HepG2 (cell line): Measurements from ENCODE around the gene HSF2BP. TPM values are rescaled to one million over a fixed set of nuclear protein-coding genes. Genes with fewer than 3 reads are reported as not detected.

Experiments
- ARNT2 ChIP-seq: sonication (generic); formaldehyde crosslinking; IDR thresholded peaks from 2 replicates; pipeline ENCODE4 v1.8.0; 2022; ENCODE audit warnings: mild to moderate bottlenecking, low read depth, missing genetic modification reagents, moderate library complexity
- BRD4 ChIP-seq: sonication (generic); formaldehyde crosslinking; IDR thresholded peaks from 2 replicates; pipeline ENCODE4 v1.4.0; 2020; ENCODE audit warnings: missing genetic modification reagents
- DPF2 ChIP-seq: sonication (generic); formaldehyde crosslinking; IDR thresholded peaks from 2 replicates; pipeline ENCODE4 v1.4.0; 2020; ENCODE audit warnings: mild to moderate bottlenecking, low read depth, missing genetic modification reagents, borderline replicate concordance
- FOXK1 ChIP-seq: sonication (generic); formaldehyde crosslinking; IDR thresholded peaks from 2 replicates; pipeline ENCODE4 v1.4.0; 2020; ENCODE audit warnings: low read depth, missing genetic modification reagents, borderline replicate concordance
- HDAC6 ChIP-seq: fragments of 200-600 bp; sonication (generic); IDR thresholded peaks from 2 replicates; pipeline ENCODE4 v1.7.0; 2017; ENCODE audit warnings: mild to moderate bottlenecking, antibody characterized with exemption, low read length, low read depth
- KMT2B ChIP-seq: IDR thresholded peaks from 2 replicates; pipeline ENCODE4 v1.6.1; 2016; ENCODE audit warnings: missing genetic modification reagents, missing compliant biosample characterization
- POLR2AphosphoS2 ChIP-seq: IDR thresholded peaks from 2 replicates; pipeline ENCODE4 v1.6.1; 2011; ENCODE audit warnings: low read depth, low read length, improper control_type of control experiment
- RFXANK ChIP-seq: IDR thresholded peaks from 2 replicates; pipeline ENCODE4 v1.6.1; 2016
- SAP130 ChIP-seq: IDR thresholded peaks from 2 replicates; pipeline ENCODE4 v1.6.1; 2016; ENCODE audit warnings: low read depth
- ZBTB7A ChIP-seq: sonication (generic); formaldehyde crosslinking; IDR thresholded peaks from 2 replicates; pipeline ENCODE4 v1.8.0; 2022; ENCODE audit warnings: mild to moderate bottlenecking, missing genetic modification reagents
- ZBTB8A ChIP-seq: sonication (generic); formaldehyde crosslinking; IDR thresholded peaks from 2 replicates; pipeline ENCODE4 v1.4.0; 2020; ENCODE audit warnings: mild to moderate bottlenecking, low read depth, missing genetic modification reagents, borderline replicate concordance
- ZNF33B ChIP-seq: sonication (generic); formaldehyde crosslinking; IDR thresholded peaks from 2 replicates; pipeline ENCODE4 v1.5.1; 2020; ENCODE audit warnings: mild to moderate bottlenecking, missing genetic modification reagents
- ZNF569 ChIP-seq: sonication (generic); formaldehyde crosslinking; IDR thresholded peaks from 2 replicates; pipeline ENCODE4 v1.5.0; 2020; ENCODE audit warnings: mild to moderate bottlenecking, missing genetic modification reagents, moderate library complexity, borderline replicate concordance
- ZNF605 ChIP-seq: sonication (generic); formaldehyde crosslinking; IDR thresholded peaks from 2 replicates; pipeline ENCODE4 v1.8.0; 2022; ENCODE audit warnings: mild to moderate bottlenecking, missing genetic modification reagents
- ZNF720 ChIP-seq: sonication (generic); formaldehyde crosslinking; IDR thresholded peaks from 2 replicates; pipeline ENCODE4 v1.4.0; 2020; ENCODE audit warnings: missing genetic modification reagents
- ZNF782 ChIP-seq: sonication (generic); formaldehyde crosslinking; IDR thresholded peaks from 2 replicates; pipeline ENCODE4 v1.4.0; 2020; ENCODE audit warnings: missing genetic modification reagents, mild to moderate bottlenecking, borderline replicate concordance
- polyA plus RNA-seq, 8 experiments: library from polyadenylated mRNA; depleted of rRNA in 3 of 8; stranded (reverse) in 7 of 8; unstranded in 1 of 8; fragments of >200 nt; fragmentation: Illumina TruSeq in 4 of 8; extraction: Trizol in 4 of 8; gene quantifications; 2 replicates each; pipeline versions ENCODE4 v1.2.1 to v1.2.3, GENCODE V29; 2011 to 2016; ENCODE audit warnings: low read depth in 4 of 8, missing spikeins in 1 of 8, mixed read lengths in 1 of 8; ENCODE audit not compliant: insufficient read depth in 1 of 8
- total RNA-seq, 5 experiments: library from RNA; depleted of rRNA; stranded (reverse); fragments of >200 nt; fragmentation: Illumina TruSeq; extraction: Trizol; gene quantifications; 2 replicates each; pipeline ENCODE4 v1.2.3, GENCODE V29; 2016; ENCODE audit warnings: low read depth in 1 of 5
- TF ChIP-seq, protein P1 (sequence below): sonication (generic); formaldehyde crosslinking; IDR thresholded peaks from 2 replicates; pipeline ENCODE4 v1.5.0; 2020; ENCODE audit warnings: missing genetic modification reagents, mild to moderate bottlenecking, borderline replicate concordance
- TF ChIP-seq, protein P2 (sequence below): sonication (generic); formaldehyde crosslinking; IDR thresholded peaks from one replicate; pipeline ENCODE4 v1.5.1; 2020; ENCODE audit warnings: mild to moderate bottlenecking, missing genetic modification reagents; ENCODE audit errors: not compliant biosample characterization
- TF ChIP-seq, protein P3 (sequence below): IDR thresholded peaks from 2 replicates; pipeline ENCODE4 v1.6.1; 2016; ENCODE audit warnings: mild to moderate bottlenecking

HSF2BP gene
- total and polyA plus RNA-seq, 2 of the 13 experiments (the other 11 are each of a cell fraction or from before 2014, with no cell fraction given), result 0.67 to 2.2 TPM

DNA sequence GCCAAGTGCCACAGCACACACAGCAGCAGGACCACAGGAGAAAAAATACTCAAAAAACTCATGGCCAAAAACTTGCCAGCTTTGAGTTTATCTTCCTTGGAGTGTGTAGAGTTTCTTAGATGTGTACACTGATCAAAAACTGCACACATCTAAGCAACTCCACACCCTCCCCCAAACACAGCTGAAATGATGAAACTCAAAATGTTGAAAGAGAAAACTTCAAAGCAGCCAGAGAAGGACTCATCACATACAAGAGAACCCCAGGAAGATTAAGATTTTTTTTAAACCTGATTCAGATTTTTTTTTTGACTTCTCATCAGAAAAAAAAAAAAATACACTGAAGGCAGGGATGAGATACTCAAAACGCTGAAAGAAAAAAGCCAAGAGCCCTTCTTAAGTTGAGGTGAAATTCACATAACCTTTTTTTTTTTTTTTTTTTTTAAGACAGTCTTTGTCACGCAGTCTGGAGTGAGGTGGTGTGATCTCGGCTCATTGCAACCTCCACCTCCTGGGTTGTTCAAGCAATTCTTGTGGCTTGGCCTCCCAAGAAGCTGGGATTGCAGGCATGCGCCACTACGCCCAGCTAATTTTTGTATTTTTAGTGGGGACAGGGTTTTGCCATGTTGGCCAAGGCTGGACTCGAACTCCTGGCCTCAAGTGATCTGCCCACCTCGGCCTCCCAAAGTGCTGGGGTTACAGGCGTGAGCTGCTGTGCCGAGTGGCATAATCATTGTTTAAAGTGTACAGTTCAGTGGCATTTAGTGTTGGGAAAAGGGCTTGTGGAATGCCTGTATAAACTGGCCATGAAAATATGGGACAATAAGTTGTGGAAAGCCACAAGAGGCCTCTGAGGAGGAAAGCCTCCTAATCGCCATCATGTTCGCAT is 38.7 kb upstream of the HSF2BP start (continued):
- TF ChIP-seq, protein P1, sequence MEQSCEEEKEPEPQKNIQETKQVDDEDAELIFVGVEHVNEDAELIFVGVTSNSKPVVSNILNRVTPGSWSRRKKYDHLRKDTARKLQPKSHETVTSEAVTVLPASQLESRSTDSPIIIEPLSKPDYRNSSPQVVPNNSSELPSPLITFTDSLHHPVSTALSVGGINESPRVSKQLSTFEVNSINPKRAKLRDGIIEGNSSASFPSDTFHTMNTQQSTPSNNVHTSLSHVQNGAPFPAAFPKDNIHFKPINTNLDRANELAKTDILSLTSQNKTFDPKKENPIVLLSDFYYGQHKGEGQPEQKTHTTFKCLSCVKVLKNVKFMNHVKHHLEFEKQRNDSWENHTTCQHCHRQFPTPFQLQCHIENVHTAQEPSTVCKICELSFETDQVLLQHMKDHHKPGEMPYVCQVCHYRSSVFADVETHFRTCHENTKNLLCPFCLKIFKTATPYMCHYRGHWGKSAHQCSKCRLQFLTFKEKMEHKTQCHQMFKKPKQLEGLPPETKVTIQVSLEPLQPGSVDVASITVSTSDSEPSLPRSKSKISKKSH (CRISPR knock-in tag), result no peak
- peak; percentile 24; the same call in 1 of the 2 replicates for TF ChIP-seq SAP130 (CRISPR knock-in tag)
- no peak for TF ChIP-seq ZNF33B (CRISPR knock-in tag)
- TF ChIP-seq DPF2 (CRISPR knock-in tag), result 0 out of 2 replicates have a peak, but pooled peaks have one; percentile 3
- TF ChIP-seq, protein P2, sequence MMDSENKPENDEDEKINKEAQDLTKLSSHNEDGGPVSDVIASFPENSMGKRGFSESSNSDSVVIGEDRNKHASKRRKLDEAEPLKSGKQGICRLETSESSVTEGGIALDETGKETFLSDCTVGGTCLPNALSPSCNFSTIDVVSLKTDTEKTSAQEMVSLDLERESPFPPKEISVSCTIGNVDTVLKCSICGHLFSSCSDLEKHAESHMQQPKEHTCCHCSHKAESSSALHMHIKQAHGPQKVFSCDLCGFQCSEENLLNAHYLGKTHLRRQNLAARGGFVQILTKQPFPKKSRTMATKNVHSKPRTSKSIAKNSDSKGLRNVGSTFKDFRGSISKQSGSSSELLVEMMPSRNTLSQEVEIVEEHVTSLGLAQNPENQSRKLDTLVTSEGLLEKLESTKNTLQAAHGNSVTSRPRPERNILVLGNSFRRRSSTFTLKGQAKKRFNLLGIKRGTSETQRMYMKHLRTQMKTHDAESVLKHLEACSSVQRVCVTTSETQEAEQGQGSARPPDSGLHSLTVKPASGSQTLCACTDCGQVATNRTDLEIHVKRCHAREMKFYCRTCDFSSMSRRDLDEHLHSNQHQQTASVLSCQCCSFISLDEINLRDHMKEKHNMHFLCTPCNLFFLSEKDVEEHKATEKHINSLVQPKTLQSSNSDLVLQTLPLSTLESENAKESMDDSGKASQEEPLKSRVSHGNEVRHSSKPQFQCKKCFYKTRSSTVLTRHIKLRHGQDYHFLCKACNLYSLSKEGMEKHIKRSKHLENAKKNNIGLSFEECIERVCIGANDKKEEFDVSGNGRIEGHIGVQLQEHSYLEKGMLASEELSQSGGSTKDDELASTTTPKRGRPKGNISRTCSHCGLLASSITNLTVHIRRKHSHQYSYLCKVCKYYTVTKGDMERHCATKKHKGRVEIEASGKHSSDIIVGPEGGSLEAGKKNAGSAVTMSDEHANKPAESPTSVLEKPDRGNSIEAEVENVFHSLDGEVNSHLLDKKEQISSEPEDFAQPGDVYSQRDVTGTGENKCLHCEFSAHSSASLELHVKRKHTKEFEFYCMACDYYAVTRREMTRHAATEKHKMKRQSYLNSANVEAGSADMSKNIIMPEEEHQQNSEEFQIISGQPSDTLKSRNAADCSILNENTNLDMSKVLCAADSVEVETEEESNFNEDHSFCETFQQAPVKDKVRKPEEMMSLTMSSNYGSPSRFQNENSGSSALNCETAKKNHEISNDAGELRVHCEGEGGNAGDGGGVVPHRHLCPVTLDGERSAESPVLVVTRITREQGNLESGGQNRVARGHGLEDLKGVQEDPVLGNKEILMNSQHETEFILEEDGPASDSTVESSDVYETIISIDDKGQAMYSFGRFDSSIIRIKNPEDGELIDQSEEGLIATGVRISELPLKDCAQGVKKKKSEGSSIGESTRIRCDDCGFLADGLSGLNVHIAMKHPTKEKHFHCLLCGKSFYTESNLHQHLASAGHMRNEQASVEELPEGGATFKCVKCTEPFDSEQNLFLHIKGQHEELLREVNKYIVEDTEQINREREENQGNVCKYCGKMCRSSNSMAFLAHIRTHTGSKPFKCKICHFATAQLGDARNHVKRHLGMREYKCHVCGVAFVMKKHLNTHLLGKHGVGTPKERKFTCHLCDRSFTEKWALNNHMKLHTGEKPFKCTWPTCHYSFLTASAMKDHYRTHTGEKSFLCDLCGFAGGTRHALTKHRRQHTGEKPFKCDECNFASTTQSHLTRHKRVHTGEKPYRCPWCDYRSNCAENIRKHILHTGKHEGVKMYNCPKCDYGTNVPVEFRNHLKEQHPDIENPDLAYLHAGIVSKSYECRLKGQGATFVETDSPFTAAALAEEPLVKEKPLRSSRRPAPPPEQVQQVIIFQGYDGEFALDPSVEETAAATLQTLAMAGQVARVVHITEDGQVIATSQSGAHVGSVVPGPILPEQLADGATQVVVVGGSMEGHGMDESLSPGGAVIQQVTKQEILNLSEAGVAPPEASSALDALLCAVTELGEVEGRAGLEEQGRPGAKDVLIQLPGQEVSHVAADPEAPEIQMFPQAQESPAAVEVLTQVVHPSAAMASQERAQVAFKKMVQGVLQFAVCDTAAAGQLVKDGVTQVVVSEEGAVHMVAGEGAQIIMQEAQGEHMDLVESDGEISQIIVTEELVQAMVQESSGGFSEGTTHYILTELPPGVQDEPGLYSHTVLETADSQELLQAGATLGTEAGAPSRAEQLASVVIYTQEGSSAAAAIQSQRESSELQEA (CRISPR knock-in tag), result no peak
- no peak for TF ChIP-seq ZNF720
- no peak for TF ChIP-seq ZBTB8A (CRISPR knock-in tag)
- TF ChIP-seq KMT2B (CRISPR knock-in tag), result no peak
- no peak for TF ChIP-seq ZNF569
- no peak for TF ChIP-seq HDAC6
- TF ChIP-seq ARNT2 (CRISPR knock-in tag), result no peak
- no peak for TF ChIP-seq BRD4 (CRISPR knock-in tag)
- TF ChIP-seq, protein P3, sequence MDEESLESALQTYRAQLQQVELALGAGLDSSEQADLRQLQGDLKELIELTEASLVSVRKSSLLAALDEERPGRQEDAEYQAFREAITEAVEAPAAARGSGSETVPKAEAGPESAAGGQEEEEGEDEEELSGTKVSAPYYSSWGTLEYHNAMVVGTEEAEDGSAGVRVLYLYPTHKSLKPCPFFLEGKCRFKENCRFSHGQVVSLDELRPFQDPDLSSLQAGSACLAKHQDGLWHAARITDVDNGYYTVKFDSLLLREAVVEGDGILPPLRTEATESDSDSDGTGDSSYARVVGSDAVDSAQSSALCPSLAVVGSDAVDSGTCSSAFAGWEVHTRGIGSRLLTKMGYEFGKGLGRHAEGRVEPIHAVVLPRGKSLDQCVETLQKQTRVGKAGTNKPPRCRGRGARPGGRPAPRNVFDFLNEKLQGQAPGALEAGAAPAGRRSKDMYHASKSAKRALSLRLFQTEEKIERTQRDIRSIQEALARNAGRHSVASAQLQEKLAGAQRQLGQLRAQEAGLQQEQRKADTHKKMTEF (CRISPR knock-in tag), result 0 out of 2 replicates have a peak, but pooled peaks have one; percentile 18
- TF ChIP-seq FOXK1 (CRISPR knock-in tag), result no peak
- TF ChIP-seq ZNF605 (CRISPR knock-in tag), result no peak
- TF ChIP-seq POLR2AphosphoS2, result no peak
- TF ChIP-seq RFXANK (CRISPR knock-in tag), result no peak
- TF ChIP-seq ZBTB7A (CRISPR knock-in tag), result no peak
- TF ChIP-seq ZNF782, result no peak
